GM18951 (cell line): ENCODE results near the gene SETD1B.

Source experiments
- POLR2A ChIP-seq: IDR thresholded peaks from 4 replicates; pipeline ENCODE4 v1.6.1; 2011; ENCODE audit warnings: mild to moderate bottlenecking; ENCODE audit not compliant: insufficient read length, insufficient read depth; ENCODE audit errors: extremely low read depth
- in situ Hi-C: fragments of 300-500 bp; cut with MboI; formaldehyde crosslinking; loops from one replicate; pipeline ENCODE4 v1.12.0; 2022; ENCODE audit warnings: low sequenced_read_pairs, mixed read lengths, inconsistent platforms; ENCODE audit not compliant: unreplicated experiment

Gene SETD1B

DNA sequence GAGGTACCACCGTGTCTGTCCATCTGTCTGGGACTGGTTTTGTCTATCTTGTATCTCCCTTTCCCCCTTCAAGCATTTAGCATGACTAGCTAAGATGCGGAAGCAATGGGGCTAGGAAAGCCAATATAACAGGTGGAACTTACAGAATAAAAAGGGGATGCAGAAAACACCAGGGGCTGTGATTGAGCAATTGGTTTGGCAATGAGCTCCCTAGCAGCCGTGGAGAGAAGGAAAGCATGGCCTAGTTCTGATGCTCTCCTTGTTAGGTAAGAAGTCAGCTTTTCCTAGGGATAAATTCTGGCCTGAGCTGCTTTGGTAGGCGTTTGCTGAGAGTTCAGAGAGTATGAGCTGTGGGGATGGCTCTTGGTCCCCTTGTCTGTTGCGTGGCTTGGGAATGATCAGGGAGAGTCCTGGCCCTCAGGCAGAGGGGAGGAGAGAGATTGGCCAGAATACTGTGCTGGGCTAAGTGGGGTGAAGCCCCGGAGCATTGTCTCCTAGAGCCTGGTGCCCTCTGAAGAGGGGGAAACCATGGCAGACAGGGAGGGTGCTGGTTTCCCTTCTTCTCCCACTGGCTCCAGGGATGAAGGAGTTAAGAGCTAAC, 7.1 kb downstream of the SETD1B start:
- in situ Hi-C loops: no loop called here
- TF ChIP-seq POLR2A: no peak

DNA sequence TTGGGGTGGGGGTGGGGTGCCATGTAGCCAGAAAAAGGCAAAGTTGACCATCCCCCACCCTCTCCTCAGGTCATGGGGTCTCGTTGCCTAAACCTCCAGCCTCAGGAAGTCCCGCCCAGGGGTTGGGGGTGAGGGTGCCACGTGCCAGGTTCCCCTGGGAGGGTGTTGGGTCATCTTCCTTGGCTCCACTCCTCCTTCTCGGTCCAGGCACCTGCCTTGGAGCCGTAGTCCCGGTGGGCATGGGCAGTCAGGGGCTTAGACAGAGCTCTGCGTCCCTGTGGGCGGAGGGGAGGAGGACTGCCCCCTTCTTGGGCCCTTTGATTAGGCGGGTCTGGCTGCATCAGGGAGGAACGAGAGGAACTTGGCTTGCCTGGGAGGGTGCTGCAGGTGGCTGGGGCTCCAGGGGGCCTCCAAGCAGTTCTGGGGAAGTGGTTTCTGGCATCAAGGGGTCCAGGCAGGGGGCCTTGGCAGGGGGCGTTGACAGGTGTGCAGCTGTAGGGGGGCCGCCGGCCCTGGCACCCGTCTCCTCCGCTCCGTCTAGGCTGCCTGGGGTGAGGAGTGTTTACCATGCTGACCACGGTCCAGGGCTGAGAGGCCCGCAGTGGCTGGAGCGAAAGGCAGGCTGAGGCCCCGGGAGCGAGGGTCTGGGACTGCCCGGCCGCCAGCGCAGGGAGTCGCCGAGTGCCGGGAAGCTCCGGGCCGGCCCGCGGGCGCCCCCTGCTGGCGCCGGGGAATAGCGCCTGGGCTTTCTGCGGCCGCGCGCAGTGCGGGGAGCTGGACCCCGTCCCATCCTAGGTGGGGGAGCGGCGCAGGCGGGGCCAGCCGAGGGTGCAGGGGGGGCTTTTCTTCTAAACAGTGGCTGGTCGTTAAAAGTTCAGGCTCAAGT, 7.9 kb downstream of the SETD1B start:
- in situ Hi-C loops: no loop called here
- TF ChIP-seq POLR2A: no peak

DNA sequence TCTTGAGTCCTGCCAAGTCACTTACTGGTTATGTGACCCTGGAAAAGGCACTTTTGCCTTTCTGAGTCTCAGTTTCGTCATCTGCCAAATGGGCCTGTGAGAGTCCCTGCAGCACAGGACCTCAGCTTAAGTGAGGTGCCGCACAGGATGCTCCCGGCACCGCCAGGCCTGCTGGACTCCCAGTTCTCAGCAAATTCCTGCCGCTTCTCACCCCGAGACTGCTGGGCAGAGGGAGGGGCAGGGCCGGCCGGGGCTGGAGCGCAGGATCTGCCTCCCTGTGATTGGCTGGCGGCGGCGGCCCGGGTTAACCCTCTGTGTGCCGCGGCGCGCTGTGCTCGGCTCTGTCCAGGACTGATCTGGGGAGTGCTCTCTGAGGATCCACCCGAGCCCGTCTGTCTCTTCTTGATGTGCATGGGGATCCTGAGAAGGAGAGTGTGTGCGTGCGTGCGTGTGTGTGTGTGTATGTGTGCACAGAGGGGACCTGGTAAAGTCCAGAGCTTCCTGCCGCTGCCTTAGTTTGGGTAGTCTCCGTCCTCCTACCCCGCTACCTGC, 8.6 kb downstream of the SETD1B start:
- TF ChIP-seq POLR2A: no peak
- in situ Hi-C loops: no loop called here

DNA sequence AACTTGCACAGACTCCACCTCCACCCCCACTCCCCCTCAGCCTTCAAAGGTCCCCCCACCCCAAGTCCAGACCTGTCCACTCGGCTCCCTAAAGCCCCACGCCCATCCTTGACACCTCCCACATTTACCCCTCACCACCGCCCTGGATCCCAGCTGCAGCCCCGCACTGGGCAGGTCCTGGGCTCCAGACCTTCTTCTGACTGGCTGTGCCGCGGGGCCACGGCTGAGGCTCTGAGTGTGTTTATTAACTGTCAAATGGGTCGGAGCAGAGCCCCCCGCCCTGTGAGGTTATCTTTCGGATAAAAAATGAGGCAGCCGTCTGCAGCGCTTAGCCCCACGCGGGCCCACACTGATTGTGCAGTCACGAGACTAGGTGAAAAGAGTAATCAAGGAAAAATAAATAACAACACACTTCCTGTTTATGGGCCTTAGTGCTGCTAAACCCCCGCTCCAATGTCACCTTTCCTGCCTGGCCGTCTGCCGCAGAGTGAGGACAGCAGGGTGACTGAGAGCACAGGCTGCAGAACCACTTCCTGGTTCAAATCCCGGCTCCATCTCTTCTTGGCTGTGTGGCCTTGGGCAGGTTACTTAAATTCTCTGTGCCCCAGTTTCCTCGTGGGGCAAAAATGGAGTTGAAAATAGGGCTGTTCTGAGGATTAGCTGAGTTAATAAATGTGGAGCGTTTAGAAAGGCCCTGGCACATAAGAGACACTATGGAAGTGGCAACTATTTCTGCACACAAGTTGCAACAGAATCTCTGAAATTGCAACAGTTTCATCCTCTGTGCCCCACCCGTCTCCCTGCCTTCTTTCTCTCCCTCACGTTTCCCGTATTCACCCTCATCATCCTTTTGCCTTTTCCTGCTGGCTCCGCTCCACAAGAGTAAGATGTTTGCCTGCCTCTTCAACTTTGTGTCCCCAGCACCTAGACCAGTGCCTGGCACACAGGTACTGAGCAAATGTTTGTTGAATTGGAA, 9.4 kb downstream of the SETD1B start:
- TF ChIP-seq POLR2A: no peak
- in situ Hi-C loops: no loop called here

DNA sequence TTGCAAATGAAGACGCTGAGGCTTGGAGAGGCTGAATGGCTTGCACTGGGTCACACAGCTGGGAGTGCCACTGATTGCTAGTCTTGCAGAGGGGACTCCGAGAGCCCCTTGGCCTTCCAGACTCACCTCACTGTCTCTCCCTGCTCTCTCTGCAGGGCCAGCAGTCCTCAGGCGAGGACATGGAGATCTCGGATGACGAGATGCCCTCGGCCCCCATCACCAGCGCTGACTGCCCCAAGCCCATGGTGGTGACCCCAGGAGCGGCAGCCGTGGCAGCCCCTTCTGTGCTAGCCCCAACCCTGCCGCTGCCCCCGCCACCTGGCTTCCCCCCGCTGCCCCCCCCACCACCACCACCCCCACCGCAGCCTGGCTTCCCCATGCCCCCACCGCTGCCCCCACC, 10.1 kb downstream of the SETD1B start:
- no peak for TF ChIP-seq POLR2A
- in situ Hi-C loops: no loop called here

DNA sequence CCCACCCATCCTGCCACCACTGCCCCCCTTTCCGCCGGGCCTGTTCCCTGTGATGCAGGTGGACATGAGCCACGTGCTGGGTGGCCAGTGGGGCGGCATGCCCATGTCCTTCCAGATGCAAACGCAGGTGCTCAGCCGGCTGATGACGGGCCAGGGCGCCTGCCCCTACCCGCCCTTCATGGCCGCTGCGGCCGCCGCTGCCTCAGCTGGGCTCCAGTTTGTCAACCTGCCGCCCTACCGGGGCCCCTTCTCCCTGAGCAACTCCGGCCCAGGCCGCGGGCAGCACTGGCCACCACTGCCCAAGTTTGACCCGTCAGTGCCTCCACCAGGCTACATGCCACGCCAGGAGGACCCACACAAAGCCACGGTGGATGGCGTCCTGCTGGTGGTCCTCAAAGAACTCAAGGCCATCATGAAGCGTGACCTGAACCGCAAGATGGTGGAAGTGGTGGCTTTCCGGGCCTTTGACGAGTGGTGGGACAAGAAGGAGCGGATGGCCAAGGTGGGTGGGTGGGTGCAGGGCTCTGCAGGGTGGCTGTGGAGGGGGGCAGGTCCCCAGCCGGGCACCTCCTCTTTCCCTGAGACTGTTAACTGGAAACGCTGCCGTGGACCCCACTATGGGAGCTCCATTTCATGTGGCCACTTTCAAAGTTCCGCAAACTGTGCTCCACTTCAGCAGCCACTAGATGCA, 10.8 kb downstream of the SETD1B start:
- in situ Hi-C loops: no loop called here
- TF ChIP-seq POLR2A: no peak

DNA sequence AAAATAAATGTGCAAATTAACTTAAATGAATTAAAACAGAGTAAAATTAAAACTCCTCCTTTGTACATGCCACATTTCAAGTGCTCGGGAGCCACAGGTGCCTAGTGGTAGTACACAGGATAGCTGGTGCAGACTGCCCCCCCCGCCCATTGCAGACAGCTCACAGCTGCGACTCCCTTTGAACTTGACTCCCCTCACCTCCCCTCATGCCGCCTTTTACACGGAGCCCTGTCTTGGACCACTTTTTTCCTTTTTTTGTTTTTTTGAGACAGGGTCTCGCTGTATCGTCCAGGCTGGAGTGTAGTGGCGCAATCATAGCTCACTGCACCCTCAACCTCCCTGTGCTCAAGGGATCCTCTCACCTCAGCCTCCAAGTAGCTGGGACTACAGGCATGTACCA, 11.5 kb downstream of the SETD1B start:
- in situ Hi-C loops: no loop called here
- no peak for TF ChIP-seq POLR2A

DNA sequence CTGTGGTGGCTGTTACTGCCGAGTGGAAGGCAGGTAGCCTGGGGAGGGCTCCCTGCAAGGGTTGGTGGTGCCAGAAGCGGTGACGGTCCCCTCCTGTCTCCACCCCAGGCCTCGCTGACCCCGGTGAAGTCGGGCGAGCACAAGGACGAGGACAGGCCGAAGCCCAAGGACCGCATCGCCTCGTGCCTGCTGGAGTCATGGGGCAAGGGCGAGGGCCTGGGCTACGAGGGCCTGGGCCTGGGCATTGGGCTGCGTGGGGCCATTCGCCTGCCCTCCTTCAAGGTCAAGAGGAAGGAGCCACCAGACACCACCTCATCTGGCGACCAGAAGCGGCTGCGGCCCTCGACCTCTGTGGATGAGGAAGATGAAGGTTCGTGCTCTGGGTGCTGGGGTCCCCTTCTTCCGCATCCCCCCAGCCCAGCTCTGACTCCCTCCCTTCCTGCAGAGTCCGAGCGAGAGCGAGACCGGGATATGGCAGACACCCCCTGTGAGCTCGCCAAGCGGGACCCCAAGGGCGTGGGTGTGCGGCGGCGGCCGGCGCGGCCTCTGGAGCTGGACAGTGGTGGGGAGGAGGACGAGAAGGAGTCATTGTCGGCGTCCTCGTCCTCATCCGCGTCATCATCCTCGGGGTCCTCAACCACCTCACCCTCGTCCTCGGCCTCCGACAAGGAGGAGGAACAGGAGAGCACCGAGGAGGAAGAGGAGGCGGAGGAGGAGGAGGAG, 13.3 kb downstream of the SETD1B start:
- TF ChIP-seq POLR2A: no peak
- in situ Hi-C loops: no loop called here

DNA sequence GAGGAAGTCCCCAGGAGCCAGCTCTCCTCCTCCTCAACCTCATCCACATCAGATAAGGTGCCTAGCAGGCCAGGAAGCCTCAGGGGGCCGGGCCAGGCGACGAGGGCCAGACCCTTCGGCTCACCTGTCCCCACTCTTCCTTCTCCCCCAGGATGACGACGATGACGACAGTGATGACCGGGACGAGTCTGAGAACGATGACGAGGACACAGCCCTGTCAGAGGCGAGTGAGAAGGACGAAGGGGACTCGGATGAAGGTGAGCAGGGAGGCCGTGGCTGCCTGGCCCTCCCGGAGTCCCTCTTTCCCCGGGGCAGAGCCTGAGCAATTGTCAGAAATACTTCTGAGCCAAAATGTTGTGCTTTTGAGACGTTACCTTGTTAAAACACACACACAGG, 13.8 kb downstream of the SETD1B start:
- no peak for TF ChIP-seq POLR2A
- in situ Hi-C loops: no loop called here

DNA sequence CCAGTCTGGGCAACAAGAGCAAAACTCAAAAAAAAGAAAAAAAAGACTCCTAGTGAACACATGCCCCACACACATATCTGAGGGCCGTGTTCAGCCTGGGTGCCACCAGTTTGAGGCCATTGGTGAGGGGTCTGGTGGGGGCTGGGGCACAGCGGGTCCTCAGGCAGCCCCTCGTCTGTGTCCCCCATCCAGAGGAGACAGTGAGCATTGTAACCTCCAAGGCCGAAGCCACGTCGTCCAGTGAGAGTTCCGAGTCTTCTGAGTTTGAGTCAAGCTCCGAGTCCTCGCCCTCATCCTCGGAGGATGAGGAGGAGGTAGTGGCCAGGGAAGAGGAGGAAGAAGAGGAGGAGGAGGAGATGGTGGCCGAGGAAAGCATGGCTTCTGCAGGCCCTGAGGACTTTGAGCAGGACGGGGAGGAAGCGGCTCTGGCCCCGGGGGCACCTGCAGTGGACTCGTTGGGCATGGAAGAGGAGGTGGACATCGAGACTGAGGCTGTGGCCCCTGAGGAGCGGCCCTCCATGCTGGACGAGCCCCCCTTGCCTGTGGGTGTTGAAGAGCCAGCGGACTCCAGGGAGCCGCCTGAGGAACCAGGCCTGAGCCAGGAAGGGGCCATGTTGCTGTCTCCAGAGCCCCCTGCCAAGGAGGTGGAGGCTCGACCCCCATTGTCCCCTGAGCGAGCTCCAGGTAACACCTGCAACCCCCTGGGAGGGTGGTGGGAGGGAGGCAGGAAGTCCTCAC, 15.6 kb downstream of the SETD1B start:
- TF ChIP-seq POLR2A: no peak
- in situ Hi-C loops: no loop called here

DNA sequence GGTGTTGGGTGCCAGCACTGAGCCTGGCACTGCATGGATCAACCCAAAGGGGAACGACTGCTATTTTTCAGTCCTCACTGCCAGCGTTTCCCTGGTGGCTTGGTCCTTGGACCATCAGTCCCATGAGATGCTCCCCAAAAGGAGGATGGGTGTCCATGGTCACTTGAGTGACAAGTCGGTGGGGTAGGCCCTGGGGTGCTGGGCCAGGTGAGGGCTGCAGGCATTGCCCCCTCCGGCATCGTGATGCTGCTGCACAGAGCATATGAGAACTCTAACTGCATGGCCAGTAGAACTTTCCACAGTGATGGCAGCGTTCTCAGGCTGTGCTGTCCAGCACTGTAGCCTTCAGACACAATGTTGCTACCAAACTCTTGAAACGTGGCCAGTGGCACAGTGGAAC, 16.2 kb downstream of the SETD1B start:
- in situ Hi-C loops: no loop called here
- no peak for TF ChIP-seq POLR2A

DNA sequence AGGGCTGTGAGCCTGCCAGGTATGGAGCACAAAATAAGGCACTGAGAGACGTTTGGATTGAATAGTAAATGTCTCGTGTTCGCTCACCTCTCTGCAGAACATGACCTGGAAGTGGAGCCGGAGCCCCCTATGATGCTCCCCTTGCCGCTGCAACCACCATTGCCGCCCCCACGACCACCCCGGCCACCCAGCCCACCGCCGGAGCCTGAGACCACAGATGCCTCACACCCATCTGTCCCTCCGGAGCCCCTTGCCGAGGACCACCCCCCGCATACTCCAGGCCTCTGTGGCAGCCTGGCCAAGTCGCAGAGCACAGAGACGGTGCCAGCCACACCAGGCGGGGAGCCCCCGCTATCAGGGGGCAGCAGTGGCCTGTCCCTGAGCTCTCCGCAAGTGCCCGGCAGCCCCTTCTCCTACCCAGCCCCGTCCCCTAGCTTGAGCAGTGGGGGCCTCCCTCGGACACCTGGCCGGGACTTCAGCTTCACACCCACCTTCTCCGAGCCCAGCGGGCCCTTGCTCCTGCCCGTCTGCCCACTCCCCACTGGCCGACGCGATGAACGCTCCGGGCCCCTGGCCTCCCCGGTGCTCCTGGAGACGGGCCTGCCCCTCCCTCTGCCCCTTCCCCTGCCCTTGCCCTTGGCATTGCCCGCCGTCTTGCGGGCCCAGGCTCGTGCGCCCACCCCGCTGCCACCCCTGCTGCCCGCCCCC, 18.7 kb downstream of the SETD1B start:
- in situ Hi-C loops: no loop called here
- no peak for TF ChIP-seq POLR2A
